Panc1 (cell line): ENCODE results near the gene CYP3A5. TPM values are rescaled to one million over a fixed set of nuclear protein-coding genes. Genes with fewer than 3 reads are reported as not detected.

Experiments used
- ATAC-seq: fragments of 200-7000 bp; cut with Tn5 transposase; 2 replicates; pipeline ENCODE4 v1.9.1; 2020; ENCODE audit warnings: mild to moderate bottlenecking, moderate library complexity
- BruUV-seq: library from RNA; stranded (reverse); fragments of 400-500 nt; replicated peaks from 2 replicates; lab custom pipeline; 2021; lab: Mats Ljungman, UMichigan
- CTCF ChIA-PET: fragments of 300-600 bp; sonication (Branson Sonifier 250); formaldehyde crosslinking; loops from one replicate; lab custom pipeline; 2022; ENCODE audit warnings: antibody characterized with exemption; lab: Charles Lee
- POLR2A ChIA-PET: fragments of 300-600 bp; sonication (Branson Sonifier 250); formaldehyde crosslinking; loops from one replicate; lab custom pipeline; 2022; ENCODE audit warnings: antibody characterized with exemption; lab: Charles Lee
- DNase-seq: peaks from one replicate; pipeline ENCODE4 v3.0.0-alpha.2; 2010; ENCODE audit warnings: low read depth, low spot score
- H3K27ac ChIP-seq: 2 replicates; pipeline ENCODE4 v1.5.1; 2011; ENCODE audit warnings: mild to moderate bottlenecking, low read length, inconsistent platforms
- H3K27me3 ChIP-seq: fragments of 200-500 bp; sonication (Bioruptor generic); 2 replicates; pipeline ENCODE4 v1.6.0; 2014; ENCODE audit warnings: low read length, inconsistent platforms; ENCODE audit not compliant: control insufficient read depth, insufficient read depth
- H3K36me3 ChIP-seq: fragments of 200-500 bp; sonication (Bioruptor generic); 2 replicates; pipeline ENCODE4 v1.5.1; 2014; ENCODE audit warnings: inconsistent platforms, mild to moderate bottlenecking, low read length, moderate library complexity; ENCODE audit not compliant: control insufficient read depth, insufficient read depth
- H3K4me1 ChIP-seq: 2 replicates; pipeline ENCODE4 v1.5.1; 2011; ENCODE audit warnings: inconsistent platforms, mild to moderate bottlenecking, low read length, moderate library complexity; ENCODE audit not compliant: control insufficient read depth, insufficient read depth
- H3K4me3 ChIP-seq, 2 experiments: 2 replicates each; pipeline ENCODE4 v1.5.1; 2011 to 2012; ENCODE audit warnings: low read depth in 2 of 2, low read length in 2 of 2, mild to moderate bottlenecking in 2 of 2, inconsistent platforms in 1 of 2, moderate library complexity in 1 of 2
- H3K9me3 ChIP-seq: fragments of 200-500 bp; sonication (Bioruptor generic); 2 replicates; pipeline ENCODE4 v1.5.1; 2014; ENCODE audit warnings: low read depth, mild to moderate bottlenecking, inconsistent platforms, low read length, moderate library complexity; ENCODE audit not compliant: control insufficient read depth, insufficient read depth
- CTCF ChIP-seq: fragments of 450-650 bp; IDR thresholded peaks from 2 replicates; pipeline ENCODE4 v1.5.1; 2017; ENCODE audit warnings: mild to moderate bottlenecking
- POLR2AphosphoS5 ChIP-seq: IDR thresholded peaks from 2 replicates; pipeline ENCODE4 v1.6.1; 2012; ENCODE audit warnings: mild to moderate bottlenecking, low read depth, low read length, moderate library complexity
- REST ChIP-seq, 2 experiments: IDR thresholded peaks; 2 replicates each; pipeline ENCODE4 v1.6.1; 2011 to 2012; ENCODE audit warnings: low read depth in 2 of 2, control low read depth in 1 of 2, low read length in 1 of 2, mild to moderate bottlenecking in 1 of 2, moderate library complexity in 1 of 2; ENCODE audit not compliant: insufficient read depth in 1 of 2
- SIN3A ChIP-seq: IDR thresholded peaks from 2 replicates; pipeline ENCODE4 v1.6.1; 2012; ENCODE audit warnings: low read depth, mild to moderate bottlenecking, low read length, moderate library complexity, borderline replicate concordance; ENCODE audit not compliant: insufficient read depth
- TCF7L2 ChIP-seq: IDR thresholded peaks from 2 replicates; pipeline ENCODE4 v1.6.1; 2011; ENCODE audit warnings: mild to moderate bottlenecking, low read depth, low read length, inconsistent platforms
- in situ Hi-C: cut with HindIII; loops from 2 replicates; pipeline ENCODE4 v1.10.0; 2016; ENCODE audit warnings: low sequenced_read_pairs, low pct_unique_long_range_greater_than_20kb
- intact Hi-C: fragments of 100-400 bp; cut with micrococcal nuclease; formaldehyde crosslinking; loops from one replicate; pipeline ENCODE4 v1.10.0; 2022; ENCODE audit not compliant: unreplicated experiment
- total RNA-seq: library from RNA; stranded (reverse); gene quantifications from one replicate; pipeline ENCODE4 v1.2.1, GENCODE V29; 2021; ENCODE audit not compliant: unreplicated experiment

CYP3A5 gene
- total RNA-seq, 1 experiment from 2014 or later, result 0.31 TPM

- no TSS peak for BruUV-seq
These were observed 55.9 kb downstream of the CYP3A5 start for GRCh38 chr7:99623702-99624447.

DNA sequence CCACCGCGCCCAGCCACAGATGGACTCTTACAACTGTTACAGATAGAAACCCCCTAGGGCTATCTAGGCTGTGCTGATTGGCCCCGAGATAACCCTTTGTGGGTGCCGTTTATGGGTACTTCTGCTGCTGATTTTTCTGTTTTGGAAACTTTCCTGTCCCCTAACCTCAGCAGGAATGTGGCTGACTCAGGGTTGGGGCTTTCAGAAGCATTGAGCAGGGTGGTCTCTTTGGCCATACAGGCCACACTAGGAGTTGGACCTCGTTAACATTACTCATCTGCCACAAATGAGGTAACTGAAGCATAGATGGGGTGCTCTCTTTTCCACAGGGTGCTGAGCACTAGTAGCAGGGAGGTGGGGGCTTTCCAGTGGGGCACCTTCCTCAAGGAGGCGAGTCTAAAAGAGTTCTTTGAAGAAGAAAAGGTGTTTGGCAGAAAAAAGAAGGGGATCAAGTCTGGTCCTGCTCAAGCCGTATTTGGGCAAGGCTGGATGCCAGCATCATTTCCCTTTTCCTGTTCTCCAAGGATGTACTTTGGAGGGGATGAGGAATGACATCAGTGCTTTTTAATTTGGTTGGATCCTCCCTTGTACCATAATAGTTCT is 56.6 kb downstream of the CYP3A5 start:
- BruUV-seq, result no TSS peak
- CTCF ChIA-PET, result no interaction called here
- no peak for ATAC-seq
- peaks cover 19% of the 10 kb centered on the region for H3K36me3 ChIP-seq
- in situ Hi-C loops, result no loop called here
- H3K4me3 ChIP-seq, result no peak overlapping the region
- H3K27ac ChIP-seq, result no peak overlapping the region
- intact Hi-C loops, result no loop called here
- H3K9me3 ChIP-seq, result no peaks in the 10 kb centered on the region
- no peak for DNase-seq
- H3K4me1 ChIP-seq, result peaks cover 4% of the 10 kb centered on the region
- POLR2A ChIA-PET, result no interaction called here
- no peaks in the 10 kb centered on the region for H3K27me3 ChIP-seq
- TF ChIP-seq CTCF (no peak), REST (IDR thresholded peaks at IDR 0.05; ENCODE audit: insufficient read depth in 1 of 2, low read depth in 2 of 2, low read length in 1 of 2) (no peak), POLR2AphosphoS5 (no peak), TCF7L2 (no peak)

More at GRCh38 chr7:99623702-99624447, 55.9 kb downstream of the CYP3A5 start:
- H3K4me1 ChIP-seq, result no peaks in the 10 kb centered on the region
- H3K36me3 ChIP-seq, result peaks cover 21% of the 10 kb centered on the region
- intact Hi-C loops, result no loop called here
- H3K9me3 ChIP-seq, result no peaks in the 10 kb centered on the region
- no peak for DNase-seq
- ChIA-PET CTCF (no interaction called here), POLR2A (no interaction called here)
- H3K4me3 ChIP-seq, result no peak overlapping the region
- no peak for TF ChIP-seq REST (IDR thresholded peaks at IDR 0.05; ENCODE audit: insufficient read depth in 1 of 2, low read depth in 2 of 2, low read length in 1 of 2)
- no peak for TF ChIP-seq CTCF
- no peak for TF ChIP-seq TCF7L2
- no peak for TF ChIP-seq SIN3A
- no peak for TF ChIP-seq POLR2AphosphoS5
- no peak for ATAC-seq
- no peaks in the 10 kb centered on the region for H3K27me3 ChIP-seq
- in situ Hi-C loops, result no loop called here
- no peak overlapping the region for H3K27ac ChIP-seq
